ENCODE results near the gene CAPN7.
A peak's percentile ranks its signal among the peaks of the same experiment; 100 is the strongest.

CAPN7 gene

GRCh38 chr3:15199493-15200105 is 6.4 kb upstream of the CAPN7 start:
- no peak for DNase-seq (ENCODE audit: low read depth in 1 of 2, low spot score in 1 of 2)

DNA sequence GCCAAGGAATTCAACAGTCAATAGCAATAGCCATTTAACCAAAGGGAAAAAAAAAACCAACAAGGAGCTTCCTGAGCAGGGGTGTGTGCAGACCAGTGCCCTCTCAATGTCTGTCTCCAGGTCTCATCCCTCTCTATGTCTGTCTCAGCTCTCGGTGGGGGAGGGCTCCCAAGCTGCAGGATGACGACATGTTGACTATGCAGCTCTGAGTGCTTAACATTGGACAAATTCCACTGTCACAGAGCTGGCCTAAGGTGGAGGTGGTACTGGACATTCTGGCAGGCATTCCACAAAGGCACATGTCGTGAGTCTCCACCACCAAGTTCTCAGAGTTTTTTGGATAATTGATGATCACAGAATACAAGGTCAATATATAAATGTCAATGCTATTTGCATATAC is 2.0 kb upstream of the CAPN7 start:
- DNase-seq (ENCODE audit: low read depth in 1 of 2, low spot score in 1 of 2) = no peak

GRCh38 chr3:15205482-15205933 is 538 bp upstream of the CAPN7 start:
- DNase-seq (ENCODE audit: low read depth in 1 of 2, low spot score in 1 of 2) = no peak

- DNase-seq (ENCODE audit: low read depth in 1 of 2, low spot score in 1 of 2) = peak in 1 of 2 donors; percentile 7
These were observed 873 bp downstream of the CAPN7 start for GRCh38 chr3:15206662-15207576.

- DNase-seq (ENCODE audit: low read depth in 1 of 2, low spot score in 1 of 2) = no peak
These were observed 1.9 kb downstream of the CAPN7 start for GRCh38 chr3:15207836-15208504.

DNA sequence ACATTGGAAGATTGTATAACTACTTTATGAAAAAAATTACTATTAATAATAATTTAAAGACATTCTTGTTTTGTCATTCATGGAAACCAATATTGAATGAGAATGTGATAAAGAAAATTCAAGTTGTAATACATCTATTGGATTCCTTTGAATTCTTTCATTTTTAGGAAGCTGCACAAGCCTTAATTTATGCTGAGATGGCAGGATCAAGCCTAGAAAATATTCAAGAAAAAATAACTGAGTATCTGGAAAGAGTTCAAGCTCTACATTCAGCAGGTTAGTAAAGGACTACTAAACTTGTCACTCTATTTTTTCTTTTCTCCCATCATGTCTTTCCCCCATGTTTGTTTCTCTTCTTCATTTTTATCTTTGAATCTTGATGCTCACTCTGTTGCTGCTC is 5.9 kb downstream of the CAPN7 start:
- DNase-seq (ENCODE audit: low read depth in 1 of 2, low spot score in 1 of 2) = no peak

- DNase-seq (ENCODE audit: low read depth in 1 of 2, low spot score in 1 of 2) = no peak
These were observed 8.7 kb downstream of the CAPN7 start for GRCh38 chr3:15214758-15215157.

- no peak for DNase-seq (ENCODE audit: low read depth in 1 of 2, low spot score in 1 of 2)
These were observed 9.9 kb downstream of the CAPN7 start for GRCh38 chr3:15215996-15216395.

DNA sequence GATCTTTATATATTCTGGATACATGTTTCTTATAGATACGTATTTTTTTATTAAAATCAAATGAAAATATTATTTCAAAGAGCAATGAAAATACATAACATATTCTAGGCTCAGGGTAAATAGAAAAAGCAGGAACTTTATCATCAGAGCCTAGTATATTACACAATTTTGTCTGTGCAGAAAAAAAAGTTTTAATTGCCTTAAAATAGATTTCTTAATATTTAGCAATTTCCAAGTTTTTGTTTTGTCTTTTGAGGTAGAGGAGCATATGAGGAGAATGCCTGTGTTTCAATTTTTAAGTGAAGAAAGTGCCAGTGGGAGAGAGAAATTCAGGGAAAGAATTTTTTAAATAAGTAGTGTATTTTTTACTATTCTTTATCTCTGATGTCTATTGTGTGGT is 10.5 kb downstream of the CAPN7 start:
- no peak for DNase-seq (ENCODE audit: low read depth in 1 of 2, low spot score in 1 of 2)

DNA sequence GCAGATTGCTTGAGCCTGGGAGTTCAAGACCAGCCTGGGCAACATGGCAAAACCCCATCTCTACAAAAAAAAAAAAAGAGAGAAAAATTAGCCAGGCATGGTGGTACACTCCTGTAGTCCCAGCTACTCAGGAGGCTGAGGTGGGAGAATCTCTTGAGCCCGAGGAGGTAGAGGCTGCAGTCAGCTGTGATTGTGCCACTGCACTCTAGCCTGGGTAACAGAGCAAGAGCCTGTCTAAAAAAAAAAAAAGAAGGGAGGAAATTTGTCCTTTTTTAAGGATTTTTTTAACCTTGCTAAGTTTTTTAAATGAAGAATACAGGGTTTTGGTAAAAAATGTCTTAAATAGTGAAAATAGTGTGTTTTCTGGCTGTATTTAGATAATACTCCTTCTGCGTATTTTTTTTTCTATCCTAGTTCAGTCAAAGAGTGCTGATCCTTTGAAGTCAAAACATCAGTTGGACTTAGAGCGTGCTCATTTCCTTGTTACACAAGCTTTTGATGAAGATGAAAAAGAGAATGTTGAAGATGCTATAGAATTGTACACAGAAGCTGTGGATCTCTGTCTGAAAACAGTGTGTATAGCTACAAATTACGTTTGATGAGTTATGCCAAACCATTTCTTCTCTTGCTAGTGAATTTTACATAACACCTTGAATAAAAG is 11.1 kb downstream of the CAPN7 start:
- no peak for DNase-seq (ENCODE audit: low read depth in 1 of 2, low spot score in 1 of 2)

DNA sequence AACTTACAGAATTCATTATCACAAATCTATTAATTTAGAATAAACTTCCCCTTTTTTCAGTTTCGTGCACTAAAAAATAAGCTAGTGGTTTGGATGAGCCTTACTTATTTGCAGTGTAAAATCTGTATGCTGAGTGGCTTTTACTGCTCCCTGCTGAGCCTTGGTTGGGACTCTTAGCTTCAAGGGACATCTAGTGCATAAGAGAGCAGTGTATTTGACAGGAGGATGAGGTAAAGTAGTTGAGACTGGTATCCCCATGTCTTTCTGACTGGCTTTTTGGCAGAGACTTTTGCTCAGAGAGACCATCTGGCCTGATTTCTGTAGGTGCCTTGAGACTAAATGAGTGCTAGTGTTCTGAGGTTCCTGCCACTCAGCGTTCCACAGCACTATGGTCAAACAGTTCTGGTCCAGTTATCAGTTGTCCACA is 11.8 kb downstream of the CAPN7 start:
- no peak for DNase-seq (ENCODE audit: low read depth in 1 of 2, low spot score in 1 of 2)

GRCh38 chr3:15218689-15219088 is 12.6 kb downstream of the CAPN7 start:
- no peak for DNase-seq (ENCODE audit: low read depth in 1 of 2, low spot score in 1 of 2)

- no peak for DNase-seq (ENCODE audit: low read depth in 1 of 2, low spot score in 1 of 2)
These were observed 14.0 kb downstream of the CAPN7 start for GRCh38 chr3:15220056-15220455.

DNA sequence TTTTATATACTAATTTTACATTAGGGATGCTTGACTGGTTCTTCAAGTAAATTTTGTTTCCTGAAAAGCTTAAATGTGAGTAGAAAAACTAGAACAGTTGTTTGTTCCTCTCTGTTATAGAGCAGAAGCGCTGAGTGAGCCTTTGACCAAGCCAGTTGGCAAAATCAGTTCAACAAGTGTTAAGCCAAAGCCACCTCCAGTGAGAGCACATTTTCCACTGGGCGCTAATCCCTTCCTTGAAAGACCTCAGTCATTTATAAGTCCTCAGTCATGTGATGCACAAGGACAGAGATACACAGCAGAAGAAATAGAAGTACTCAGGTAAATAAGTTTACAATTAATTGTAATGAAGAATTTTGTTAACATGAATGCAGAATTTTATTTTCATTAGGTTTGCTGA is 14.6 kb downstream of the CAPN7 start:
- DNase-seq (ENCODE audit: low read depth in 1 of 2, low spot score in 1 of 2) = no peak

DNA sequence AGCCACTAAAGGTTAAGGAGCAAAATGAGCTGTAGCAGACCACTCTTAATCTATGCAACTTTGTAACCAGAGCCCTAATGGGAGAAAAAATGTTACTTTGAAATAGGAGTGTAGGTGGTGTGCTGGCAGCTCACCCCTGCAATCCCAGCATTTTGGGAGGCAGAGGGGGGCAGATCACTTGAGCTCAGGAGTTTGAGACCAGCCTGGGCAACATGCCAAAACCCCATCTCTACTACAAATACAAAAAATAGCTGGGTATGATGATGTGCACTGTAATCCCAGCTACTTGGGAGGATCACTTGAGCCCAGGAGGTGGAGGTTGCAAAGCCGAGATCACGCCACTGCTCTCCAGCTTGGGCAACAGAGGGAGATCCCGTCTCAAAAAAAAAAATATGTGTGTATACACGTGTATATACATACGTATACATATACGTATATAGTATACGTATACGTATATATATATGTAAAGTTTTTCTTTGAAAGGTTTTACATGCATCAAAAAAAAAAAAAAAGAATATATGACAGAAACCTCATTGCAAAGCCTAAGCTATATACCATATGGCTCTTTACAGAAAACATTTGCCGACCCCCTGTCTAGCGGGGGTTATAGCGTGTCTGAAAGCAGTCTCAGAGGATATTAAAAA is 15.7 kb downstream of the CAPN7 start:
- DNase-seq (ENCODE audit: low read depth in 1 of 2, low spot score in 1 of 2) = no peak

GRCh38 chr3:15223685-15224572 is 17.9 kb downstream of the CAPN7 start:
- no peak for DNase-seq (ENCODE audit: low read depth in 1 of 2, low spot score in 1 of 2)

DNA sequence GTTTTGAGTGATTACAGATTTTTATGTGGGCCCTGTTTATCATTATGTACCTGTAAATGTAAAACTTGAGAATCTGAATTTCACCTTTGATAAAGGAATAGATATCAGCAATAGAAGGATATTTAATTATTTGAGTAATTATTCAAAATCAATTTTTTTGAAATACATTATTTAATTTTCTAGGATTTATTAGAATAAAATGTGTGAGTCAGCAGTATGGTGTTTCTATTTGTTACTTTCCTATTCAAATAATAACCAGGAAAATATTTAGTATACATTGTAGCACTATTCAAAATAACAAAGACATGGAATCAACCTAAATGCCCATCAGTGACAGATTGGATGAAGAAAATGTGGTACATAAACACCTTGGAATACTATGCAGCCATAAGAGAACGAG is 22.1 kb downstream of the CAPN7 start:
- DNase-seq (ENCODE audit: low read depth in 1 of 2, low spot score in 1 of 2) = no peak

DNA sequence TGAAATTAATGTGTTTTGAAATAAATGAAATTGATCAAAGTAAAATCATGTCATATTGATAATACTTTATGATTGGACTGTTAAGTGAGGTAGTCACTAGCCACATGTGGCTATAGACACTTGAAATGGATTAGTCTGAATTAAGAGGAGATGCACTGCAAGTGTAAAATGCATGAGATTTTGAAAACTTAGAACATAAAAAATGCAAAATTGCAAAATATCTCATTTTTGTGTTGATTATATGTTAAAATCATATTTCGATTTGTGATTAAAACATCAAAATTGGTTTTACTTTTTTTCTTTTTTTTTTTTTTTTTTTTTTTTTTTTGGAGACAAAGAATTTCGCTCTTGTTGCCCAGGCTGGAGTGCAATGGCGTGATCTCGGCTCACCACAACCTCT is 23.2 kb downstream of the CAPN7 start:
- DNase-seq (ENCODE audit: low read depth in 1 of 2, low spot score in 1 of 2) = no peak

- no peak for DNase-seq (ENCODE audit: low read depth in 1 of 2, low spot score in 1 of 2)
These were observed 35.3 kb downstream of the CAPN7 start for GRCh38 chr3:15241341-15241740.
